ENCODE results near the gene CUX1. TPM values are rescaled to one million over a fixed set of nuclear protein-coding genes. Genes with fewer than 3 reads are reported as not detected.

CUX1 gene
- total RNA-seq, 1 experiment from 2014 or later: 47.6 TPM

GRCh38 chr7:102310414-102310815 lies 493.0 kb downstream of the CUX1 start:
- no TSS peak for BruUV-seq (replicated peaks)
- no peak for DNase-seq (ENCODE audit: unreplicated experiment)
- no peak for TF ChIP-seq CTCF (IDR thresholded peaks at IDR 0.05; ENCODE audit: unreplicated experiment)
- H3K27ac Mint-ChIP-seq (ENCODE audit: low read depth, unreplicated experiment): no peak overlapping the region
- no peaks in the 10 kb centered on the region for H3K9me3 Mint-ChIP-seq (ENCODE audit: unreplicated experiment)
- ChIA-PET POLR2A (interaction anchor here (0.6 kb wide), 1 partner anchor 1101 kb away, joined by 3 read pairs; no protein-coding TSS in a partner anchor), CTCF (no interaction called here)
- H3K4me1 Mint-ChIP-seq (ENCODE audit: insufficient read depth, unreplicated experiment): no peaks in the 10 kb centered on the region
- H3K36me3 Mint-ChIP-seq (ENCODE audit: insufficient read depth, unreplicated experiment): peaks cover 6% of the 10 kb centered on the region
- intact Hi-C loops (cut with micrococcal nuclease): no loop called here
- no peak overlapping the region for H3K4me3 Mint-ChIP-seq (ENCODE audit: unreplicated experiment)
- H3K27me3 Mint-ChIP-seq (ENCODE audit: insufficient read depth, unreplicated experiment): no peaks in the 10 kb centered on the region

DNA sequence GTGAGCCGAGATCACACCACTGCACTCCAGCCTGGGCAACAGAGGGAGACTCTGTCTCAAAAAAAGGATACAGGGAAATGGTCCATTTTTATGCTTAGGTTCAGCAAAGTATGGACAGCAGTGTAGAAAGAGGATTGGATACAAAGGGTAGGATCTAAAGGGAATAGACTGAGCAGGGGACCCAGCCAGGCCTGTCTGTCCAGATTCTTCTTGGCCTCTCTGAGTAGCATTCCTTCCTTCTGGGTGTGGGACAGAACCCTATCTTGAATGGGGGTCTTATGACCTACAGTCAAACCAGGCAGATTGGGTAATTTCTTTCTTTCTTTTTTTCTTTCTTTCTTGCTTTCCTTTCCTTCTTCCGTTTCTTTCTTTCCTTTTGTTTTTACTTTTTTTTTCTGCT lies 494.9 kb downstream of the CUX1 start:
- no peaks in the 10 kb centered on the region for H3K4me1 Mint-ChIP-seq (ENCODE audit: insufficient read depth, unreplicated experiment)
- H3K9me3 Mint-ChIP-seq (ENCODE audit: unreplicated experiment): no peaks in the 10 kb centered on the region
- no peak for DNase-seq (ENCODE audit: unreplicated experiment)
- H3K36me3 Mint-ChIP-seq (ENCODE audit: insufficient read depth, unreplicated experiment): peaks cover 14% of the 10 kb centered on the region
- no peaks in the 10 kb centered on the region for H3K27me3 Mint-ChIP-seq (ENCODE audit: insufficient read depth, unreplicated experiment)
- POLR2A ChIA-PET: interaction anchor here (0.6 kb wide), 2 partner anchors 786 to 882 kb away, joined by 3 read pairs; no protein-coding TSS in a partner anchor
- intact Hi-C loops (cut with micrococcal nuclease): no loop called here
- TF ChIP-seq CTCF (IDR thresholded peaks at IDR 0.05; ENCODE audit: unreplicated experiment): no peak
- H3K27ac Mint-ChIP-seq (ENCODE audit: low read depth, unreplicated experiment): no peak overlapping the region
- no TSS peak for BruUV-seq (replicated peaks)
- CTCF ChIA-PET: interaction anchor here (0.6 kb wide), 1 partner anchor 1253 kb away, joined by 3 read pairs; no protein-coding TSS in a partner anchor
- no peak overlapping the region for H3K4me3 Mint-ChIP-seq (ENCODE audit: unreplicated experiment)

DNA sequence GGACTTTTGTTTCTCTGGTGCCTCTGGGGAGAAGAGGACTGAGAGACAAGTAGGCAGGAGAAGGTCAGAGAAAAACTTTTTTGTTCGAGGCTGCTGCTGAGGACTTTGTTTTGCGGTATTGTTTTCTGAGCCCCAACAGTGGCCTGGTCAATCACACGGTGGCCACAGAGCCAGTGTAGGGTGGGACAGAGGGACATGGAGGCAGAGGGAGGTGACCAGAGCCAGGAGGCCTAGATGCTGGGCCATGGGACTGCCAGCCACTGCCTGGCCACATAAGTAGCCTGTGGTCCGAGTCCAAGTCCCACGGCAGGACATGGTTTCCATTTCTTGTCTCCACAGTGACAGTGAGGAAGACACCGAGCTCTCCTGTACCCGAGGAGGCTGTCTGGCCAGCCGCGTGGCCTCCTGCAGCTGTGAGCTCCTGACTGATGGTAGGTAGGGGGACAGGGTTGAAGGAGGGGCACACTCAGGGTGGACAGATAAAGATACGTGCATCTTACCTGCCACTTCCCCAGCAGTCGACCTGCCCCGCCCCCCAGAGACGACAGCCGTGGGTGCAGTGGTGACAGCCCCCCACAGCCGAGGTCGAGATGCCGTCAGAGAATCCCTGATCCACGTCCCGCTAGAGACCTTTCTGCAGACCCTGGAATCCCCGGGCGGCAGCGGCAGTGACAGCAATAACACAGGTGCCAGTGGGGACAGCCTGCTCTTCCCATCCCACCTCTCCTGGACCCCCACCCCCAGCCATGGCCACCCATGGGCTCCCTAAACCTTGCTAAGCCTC lies 496.8 kb downstream of the CUX1 start:
- TF ChIP-seq CTCF (IDR thresholded peaks at IDR 0.05; ENCODE audit: unreplicated experiment): no peak
- Mint-ChIP-seq H3K4me3 (ENCODE audit: unreplicated experiment) (no peak overlapping the region), H3K27me3 (ENCODE audit: insufficient read depth, unreplicated experiment) (no peaks in the 10 kb centered on the region), H3K36me3 (ENCODE audit: insufficient read depth, unreplicated experiment) (peaks cover 14% of the 10 kb centered on the region), H3K27ac (ENCODE audit: low read depth, unreplicated experiment) (no peak overlapping the region), H3K9me3 (ENCODE audit: unreplicated experiment) (no peaks in the 10 kb centered on the region), H3K4me1 (ENCODE audit: insufficient read depth, unreplicated experiment) (peaks cover 5% of the 10 kb centered on the region)
- ChIA-PET POLR2A (no interaction called here), CTCF (no interaction called here)
- DNase-seq (ENCODE audit: unreplicated experiment): no peak
- no TSS peak for BruUV-seq (replicated peaks)
- intact Hi-C loops (cut with micrococcal nuclease): no loop called here

- peaks cover 5% of the 10 kb centered on the region for H3K4me1 Mint-ChIP-seq (ENCODE audit: insufficient read depth, unreplicated experiment)
- no peaks in the 10 kb centered on the region for H3K27me3 Mint-ChIP-seq (ENCODE audit: insufficient read depth, unreplicated experiment)
- no peaks in the 10 kb centered on the region for H3K9me3 Mint-ChIP-seq (ENCODE audit: unreplicated experiment)
- no peak for DNase-seq (ENCODE audit: unreplicated experiment)
- ChIA-PET POLR2A (no interaction called here), CTCF (interaction anchor here (0.6 kb wide), 1 partner anchor 252 kb away, joined by 3 read pairs; no protein-coding TSS in a partner anchor)
- TF ChIP-seq CTCF (IDR thresholded peaks at IDR 0.05; ENCODE audit: unreplicated experiment): no peak
- H3K4me3 Mint-ChIP-seq (ENCODE audit: unreplicated experiment): no peak overlapping the region
- intact Hi-C loops (cut with micrococcal nuclease): no loop called here
- no peak overlapping the region for H3K27ac Mint-ChIP-seq (ENCODE audit: low read depth, unreplicated experiment)
- H3K36me3 Mint-ChIP-seq (ENCODE audit: insufficient read depth, unreplicated experiment): peaks cover 14% of the 10 kb centered on the region
- no TSS peak for BruUV-seq (replicated peaks)
Observed at GRCh38 chr7:102317231-102318059, 500.0 kb downstream of the CUX1 start.
